MM.1S (cell line): ENCODE results near the gene XRCC3.

Source experiments
- DNase-seq: peaks from one replicate; pipeline ENCODE4 v3.0.0-alpha.2; 2015
- H2AFZ ChIP-seq: fragments of 300-600 bp; sonication (generic); 2 replicates; pipeline ENCODE4 v1.6.0; 2016; ENCODE audit warnings: antibody characterized with exemption, low read length
- H3F3A ChIP-seq: fragments of 300-600 bp; sonication (generic); 2 replicates; pipeline ENCODE4 v1.6.1; 2016; ENCODE audit warnings: mild to moderate bottlenecking, antibody characterized with exemption, low read length, moderate library complexity, mixed read lengths; ENCODE audit not compliant: insufficient read depth
- H3K27ac ChIP-seq: fragments of 300-600 bp; sonication (generic); 2 replicates; pipeline ENCODE4 v1.5.1; 2016; ENCODE audit warnings: mild to moderate bottlenecking, low read length
- H3K27me3 ChIP-seq: fragments of 300-600 bp; sonication (generic); replicated peaks from 2 replicates; pipeline ENCODE4 v1.6.0; 2016; ENCODE audit warnings: low read length; ENCODE audit not compliant: insufficient read depth
- H3K36me3 ChIP-seq: fragments of 300-600 bp; sonication (generic); replicated peaks from 2 replicates; pipeline ENCODE4 v1.6.1; 2016; ENCODE audit warnings: mild to moderate bottlenecking, low read length, mixed read lengths; ENCODE audit not compliant: insufficient read depth
- H3K4me1 ChIP-seq: fragments of 300-600 bp; sonication (generic); 2 replicates; pipeline ENCODE4 v1.6.1; 2016; ENCODE audit warnings: low read length, mixed read lengths
- H3K4me2 ChIP-seq: fragments of 300-600 bp; sonication (generic); 2 replicates; pipeline ENCODE4 v1.6.0; 2016; ENCODE audit warnings: low read depth, low read length
- H3K4me3 ChIP-seq: fragments of 300-600 bp; sonication (generic); 2 replicates; pipeline ENCODE4 v1.5.1; 2016; ENCODE audit warnings: low read length, mixed read lengths
- H3K79me2 ChIP-seq: fragments of 300-600 bp; sonication (generic); 2 replicates; pipeline ENCODE4 v1.6.1; 2016; ENCODE audit warnings: mixed run types, low read length, mixed read lengths
- H3K9ac ChIP-seq: fragments of 300-600 bp; sonication (generic); 2 replicates; pipeline ENCODE4 v1.6.1; 2016; ENCODE audit warnings: low read length, mixed read lengths
- H3K9me2 ChIP-seq: fragments of 300-600 bp; sonication (generic); replicated peaks from 2 replicates; pipeline ENCODE4 v1.6.1; 2016; ENCODE audit warnings: mild to moderate bottlenecking, low read length, mixed read lengths; ENCODE audit not compliant: insufficient read depth
- H3K9me3 ChIP-seq: fragments of 300-600 bp; sonication (generic); replicated peaks from 2 replicates; pipeline ENCODE4 v1.6.1; 2016; ENCODE audit warnings: mild to moderate bottlenecking, low read length, mixed read lengths; ENCODE audit not compliant: insufficient read depth
- H4K20me1 ChIP-seq: fragments of 300-600 bp; sonication (generic); 2 replicates; pipeline ENCODE4 v1.6.1; 2016; ENCODE audit warnings: mild to moderate bottlenecking, low read length, moderate library complexity, mixed read lengths; ENCODE audit not compliant: insufficient read depth
- EZH2 ChIP-seq: fragments of 300-600 bp; sonication (generic); optimal IDR thresholded peaks from 2 replicates; pipeline ENCODE3; 2017; ENCODE audit warnings: low read depth, mild to moderate bottlenecking, antibody characterized with exemption, low read length, mixed read lengths
- EZH2phosphoT487 ChIP-seq: fragments of 300-600 bp; sonication (generic); IDR thresholded peaks from 2 replicates; pipeline ENCODE4 v1.6.1; 2018; ENCODE audit warnings: antibody characterized with exemption, low read length
- TF ChIP-seq, protein P1 (sequence below): fragments of 300-600 bp; sonication (generic); IDR thresholded peaks from 2 replicates; pipeline ENCODE4 v1.5.1; 2016; ENCODE audit warnings: antibody characterized with exemption, low read length, mixed read lengths

The XRCC3 gene

DNA sequence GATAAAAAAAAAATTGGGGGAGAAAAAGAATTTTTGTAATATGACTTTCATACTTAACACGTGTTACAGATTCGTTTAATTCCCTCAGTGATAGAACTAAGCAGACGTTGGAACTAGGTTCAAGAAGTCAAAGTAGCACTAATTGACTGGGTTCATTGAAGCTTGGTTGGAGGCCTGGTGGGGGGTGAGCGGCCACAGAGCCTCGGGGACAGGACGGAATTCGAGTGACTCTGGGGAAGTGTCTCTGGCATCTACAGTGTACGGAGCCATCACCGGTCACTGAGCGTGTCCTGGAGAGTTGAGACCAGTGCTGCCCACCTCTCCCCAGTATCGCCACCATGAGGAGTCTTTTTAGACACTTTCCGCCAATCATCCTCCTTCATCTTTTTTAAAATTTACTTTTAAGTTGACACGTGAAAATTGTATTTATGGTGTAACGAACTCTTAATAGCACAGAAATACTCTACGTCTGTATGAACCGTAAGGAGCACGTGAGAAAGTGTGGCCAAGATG is 1.7 kb upstream of the XRCC3 start:
- no peaks in the 10 kb centered on the region for H3K27me3 ChIP-seq
- H4K20me1 ChIP-seq: no peaks in the 10 kb centered on the region
- TF ChIP-seq EZH2 (no peak), EZH2phosphoT487 (no peak)
- TF ChIP-seq, protein P1, sequence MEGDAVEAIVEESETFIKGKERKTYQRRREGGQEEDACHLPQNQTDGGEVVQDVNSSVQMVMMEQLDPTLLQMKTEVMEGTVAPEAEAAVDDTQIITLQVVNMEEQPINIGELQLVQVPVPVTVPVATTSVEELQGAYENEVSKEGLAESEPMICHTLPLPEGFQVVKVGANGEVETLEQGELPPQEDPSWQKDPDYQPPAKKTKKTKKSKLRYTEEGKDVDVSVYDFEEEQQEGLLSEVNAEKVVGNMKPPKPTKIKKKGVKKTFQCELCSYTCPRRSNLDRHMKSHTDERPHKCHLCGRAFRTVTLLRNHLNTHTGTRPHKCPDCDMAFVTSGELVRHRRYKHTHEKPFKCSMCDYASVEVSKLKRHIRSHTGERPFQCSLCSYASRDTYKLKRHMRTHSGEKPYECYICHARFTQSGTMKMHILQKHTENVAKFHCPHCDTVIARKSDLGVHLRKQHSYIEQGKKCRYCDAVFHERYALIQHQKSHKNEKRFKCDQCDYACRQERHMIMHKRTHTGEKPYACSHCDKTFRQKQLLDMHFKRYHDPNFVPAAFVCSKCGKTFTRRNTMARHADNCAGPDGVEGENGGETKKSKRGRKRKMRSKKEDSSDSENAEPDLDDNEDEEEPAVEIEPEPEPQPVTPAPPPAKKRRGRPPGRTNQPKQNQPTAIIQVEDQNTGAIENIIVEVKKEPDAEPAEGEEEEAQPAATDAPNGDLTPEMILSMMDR: no peak
- H3K4me2 ChIP-seq: peak overlapping the region; percentile 70; the same call in 1 of the 2 replicates
- H3K27ac ChIP-seq: no peak overlapping the region
- no peaks in the 10 kb centered on the region for H3F3A ChIP-seq
- no peak for DNase-seq
- H3K79me2 ChIP-seq: peaks cover 29% of the 10 kb centered on the region
- no peaks in the 10 kb centered on the region for H3K4me1 ChIP-seq
- H2AFZ ChIP-seq: no peak overlapping the region
- no peaks in the 10 kb centered on the region for H3K36me3 ChIP-seq
- no peak overlapping the region for H3K9ac ChIP-seq
- H3K4me3 ChIP-seq: peak overlapping the region; percentile 59; the same call in 1 of the 2 replicates
- H3K9me3 ChIP-seq: no peaks in the 10 kb centered on the region
- H3K9me2 ChIP-seq: no peaks in the 10 kb centered on the region

DNA sequence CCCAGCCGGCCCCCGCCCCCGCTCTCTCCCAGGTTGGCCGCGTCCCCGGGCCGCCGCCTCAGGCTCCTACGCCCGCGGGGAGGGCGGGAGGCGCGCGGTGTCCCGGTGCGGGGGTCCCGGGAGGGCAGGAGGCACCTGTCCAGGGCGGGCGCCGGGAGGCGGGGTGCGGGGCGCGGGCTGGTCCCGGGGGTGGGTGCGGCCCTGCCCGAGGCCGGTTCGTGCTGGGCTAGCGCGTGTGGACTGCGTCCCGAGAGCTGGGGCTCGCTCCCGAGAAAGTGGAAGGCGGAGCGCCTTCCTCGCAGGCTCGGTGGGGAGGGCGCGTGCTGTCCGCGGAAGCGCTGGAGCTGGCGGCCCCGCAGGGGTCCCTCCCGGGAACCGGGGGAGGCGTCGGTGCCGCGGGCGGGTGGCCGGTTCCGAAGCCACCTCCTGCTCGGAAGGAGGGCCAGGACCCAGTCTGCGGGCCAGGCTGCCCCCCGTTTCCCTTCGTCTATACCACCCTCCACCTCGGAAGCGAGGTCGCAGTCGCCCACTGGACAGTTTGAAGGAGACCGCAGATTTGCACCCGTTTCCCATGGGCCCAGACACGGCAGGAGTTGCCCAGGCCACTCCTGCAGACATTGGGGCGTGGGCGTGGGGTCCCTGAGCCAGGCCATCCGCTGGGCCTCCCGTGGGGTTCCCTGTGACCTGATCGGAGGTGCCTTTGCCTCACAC is 995 bp upstream of the XRCC3 start:
- H3K36me3 ChIP-seq: no peaks in the 10 kb centered on the region
- peak overlapping the region; percentile 70; the same call in 1 of the 2 replicates for H3K4me2 ChIP-seq
- no peaks in the 10 kb centered on the region for H3K27me3 ChIP-seq
- H3K4me3 ChIP-seq: peak overlapping the region; percentile 59
- H4K20me1 ChIP-seq: no peaks in the 10 kb centered on the region
- no peak overlapping the region for H2AFZ ChIP-seq
- H3K4me1 ChIP-seq: no peaks in the 10 kb centered on the region
- no peaks in the 10 kb centered on the region for H3K9me3 ChIP-seq
- DNase-seq: peak; percentile 7
- peak overlapping the region; percentile 38; the same call in 1 of the 2 replicates for H3K9ac ChIP-seq
- TF ChIP-seq EZH2 (no peak), EZH2phosphoT487 (no peak)
- TF ChIP-seq, protein P1: no peak
- H3F3A ChIP-seq: no peaks in the 10 kb centered on the region
- no peaks in the 10 kb centered on the region for H3K9me2 ChIP-seq
- H3K79me2 ChIP-seq: peaks cover 29% of the 10 kb centered on the region
- no peak overlapping the region for H3K27ac ChIP-seq

DNA sequence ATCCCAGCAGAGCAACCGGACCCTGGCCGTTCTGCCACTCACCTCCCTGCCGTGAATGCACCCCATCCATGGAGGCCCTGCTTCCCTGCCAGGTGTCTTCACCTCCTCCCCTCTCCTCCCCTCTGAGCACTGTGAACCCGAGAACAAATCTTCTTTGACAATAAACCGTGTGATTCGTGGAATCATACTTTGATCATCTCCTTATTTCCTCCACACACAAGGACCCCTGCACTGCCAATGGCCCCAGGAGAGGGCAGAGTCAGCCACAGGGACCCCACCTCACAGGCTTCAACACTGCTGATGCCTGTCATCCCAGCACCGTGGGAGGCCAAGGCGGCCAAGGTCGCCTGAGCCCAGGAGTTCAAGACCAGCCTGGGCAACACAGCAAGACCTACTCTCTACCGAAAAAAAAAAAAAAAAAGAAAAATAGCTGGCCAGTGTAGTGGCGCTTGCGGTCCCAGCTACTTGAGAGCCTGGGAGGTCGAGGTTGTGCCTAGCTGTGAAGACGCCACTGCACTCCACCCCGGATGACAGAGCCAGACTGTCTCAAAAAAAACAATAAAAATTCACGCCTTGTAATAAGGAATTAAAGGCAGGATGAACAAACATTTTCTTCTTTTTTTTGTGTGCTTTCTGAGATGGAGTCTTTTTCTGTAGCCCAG is 1.1 kb downstream of the XRCC3 start:
- no peaks in the 10 kb centered on the region for H3K27me3 ChIP-seq
- H3F3A ChIP-seq: no peaks in the 10 kb centered on the region
- TF ChIP-seq, protein P1: no peak
- no peak for TF ChIP-seq EZH2
- no peak for TF ChIP-seq EZH2phosphoT487
- H3K36me3 ChIP-seq: no peaks in the 10 kb centered on the region
- peak overlapping the region; percentile 41; the same call in 1 of the 2 replicates for H3K4me3 ChIP-seq
- H4K20me1 ChIP-seq: no peaks in the 10 kb centered on the region
- no peak overlapping the region for H2AFZ ChIP-seq
- peak overlapping the region; percentile 66; the same call in 1 of the 2 replicates for H3K9ac ChIP-seq
- H3K9me3 ChIP-seq: no peaks in the 10 kb centered on the region
- no peak for DNase-seq
- no peaks in the 10 kb centered on the region for H3K9me2 ChIP-seq
- no peaks in the 10 kb centered on the region for H3K4me1 ChIP-seq
- H3K79me2 ChIP-seq: peaks cover 29% of the 10 kb centered on the region
- no peak overlapping the region for H3K27ac ChIP-seq
- H3K4me2 ChIP-seq: peak overlapping the region; percentile 34; the same call in 1 of the 2 replicates
